ENCODE data around the gene BDH2. TPM values are rescaled to one million over a fixed set of nuclear protein-coding genes. Genes with fewer than 3 reads are reported as not detected.

BDH2 gene
- total and polyA plus RNA-seq, 10 donors = 16.8 to 42.2 (median 37.0) TPM

- H3K36me3 ChIP-seq = peaks cover 0 to 67% (median 48%) of the 10 kb centered on the region in 6 donors
- intact Hi-C loops (cut with DNase I; ENCODE audit: low total_unique reads) = no loop called here
- no peak for DNase-seq
- H3K27me3 ChIP-seq (replicated peaks in 1 of 7) = no peaks in the 10 kb centered on the region
- H3K4me3 ChIP-seq = no peak overlapping the region
- H3K4me1 ChIP-seq = peaks cover 0 to 20% (median 6%) of the 10 kb centered on the region in 6 donors
- no peaks in the 10 kb centered on the region for H3K9me3 ChIP-seq
- H3K27ac ChIP-seq = no peak overlapping the region
- TF ChIP-seq POLR2A (IDR thresholded peaks at IDR 0.05) (no peak), CTCF (IDR thresholded peaks at IDR 0.05 in 8 of 11, conservative IDR thresholded peaks at IDR 0.05 in 3 of 11) (no peak), POLR2AphosphoS5 (IDR thresholded peaks at IDR 0.05) (no peak)
- WGBS, 5 donors = 55 to 84% (median 71%) methylated on average over 2 of the region's 2 CpGs
Observed at GRCh38 chr4:103089481-103089880, 10.2 kb downstream of the BDH2 start.

- Histone ChIP-seq H3K4me3 (no peak overlapping the region), H3K4me1 (peaks cover 0 to 3% (median 0%) of the 10 kb centered on the region in 6 donors), H3K27me3 (replicated peaks in 1 of 7) (no peaks in the 10 kb centered on the region), H3K27ac (no peak overlapping the region), H3K36me3 (peaks cover 0 to 89% (median 50%) of the 10 kb centered on the region in 6 donors), H3K9me3 (no peaks in the 10 kb centered on the region)
- intact Hi-C loops (cut with DNase I; ENCODE audit: low total_unique reads) = no loop called here
- 55 to 86% (median 70%) methylated on average over 1 of the region's 1 CpG for WGBS, 5 donors
- TF ChIP-seq CTCF (IDR thresholded peaks at IDR 0.05 in 8 of 11, conservative IDR thresholded peaks at IDR 0.05 in 3 of 11) (no peak), POLR2AphosphoS5 (IDR thresholded peaks at IDR 0.05) (no peak), POLR2A (IDR thresholded peaks at IDR 0.05) (no peak)
- DNase-seq = no peak
Observed at GRCh38 chr4:103086551-103086950, 13.1 kb downstream of the BDH2 start.

- WGBS, 5 donors = 93 to 99% (median 97%) methylated on average over 2 of the region's 2 CpGs
- intact Hi-C loops (cut with DNase I; ENCODE audit: low total_unique reads) = no loop called here
- DNase-seq = no peak
- Histone ChIP-seq H3K27me3 (replicated peaks in 1 of 7) (no peaks in the 10 kb centered on the region), H3K4me3 (no peak overlapping the region), H3K36me3 (peaks cover 0 to 93% (median 51%) of the 10 kb centered on the region in 6 donors), H3K27ac (no peak overlapping the region), H3K9me3 (no peaks in the 10 kb centered on the region), H3K4me1 (no peaks in the 10 kb centered on the region)
- TF ChIP-seq CTCF (IDR thresholded peaks at IDR 0.05 in 8 of 11, conservative IDR thresholded peaks at IDR 0.05 in 3 of 11) = no peak
- TF ChIP-seq POLR2AphosphoS5 (IDR thresholded peaks at IDR 0.05) = no peak
- no peak for TF ChIP-seq POLR2A (IDR thresholded peaks at IDR 0.05)
Observed at GRCh38 chr4:103085555-103086196, 14.0 kb downstream of the BDH2 start.

GRCh38 chr4:103079621-103080020, 20.0 kb downstream of the BDH2 start:
- 82 to 100% (median 90%) methylated on average over 1 of the region's 1 CpG for WGBS, 5 donors
- TF ChIP-seq CTCF (IDR thresholded peaks at IDR 0.05 in 8 of 11, conservative IDR thresholded peaks at IDR 0.05 in 3 of 11) (no peak), POLR2A (IDR thresholded peaks at IDR 0.05) (no peak), POLR2AphosphoS5 (IDR thresholded peaks at IDR 0.05) (no peak)

More at GRCh38 chr4:103079621-103080020, 20.0 kb downstream of the BDH2 start:
- intact Hi-C loops (cut with DNase I; ENCODE audit: low total_unique reads) = no loop called here
- Histone ChIP-seq H3K27ac (no peak overlapping the region), H3K9me3 (no peaks in the 10 kb centered on the region), H3K4me1 (peaks cover 15 to 28% (median 23%) of the 10 kb centered on the region in 6 donors), H3K27me3 (replicated peaks in 1 of 7) (no peaks in the 10 kb centered on the region), H3K4me3 (no peak overlapping the region), H3K36me3 (peaks cover 0 to 38% (median 6%) of the 10 kb centered on the region in 6 donors)
- no peak for DNase-seq
